ENCODE measurements around the gene ZBTB20. TPM values are rescaled to one million over a fixed set of nuclear protein-coding genes. Genes with fewer than 3 reads are reported as not detected.

Gene ZBTB20
- total RNA-seq, 1 experiment from 2014 or later, result 25.9 TPM

DNA sequence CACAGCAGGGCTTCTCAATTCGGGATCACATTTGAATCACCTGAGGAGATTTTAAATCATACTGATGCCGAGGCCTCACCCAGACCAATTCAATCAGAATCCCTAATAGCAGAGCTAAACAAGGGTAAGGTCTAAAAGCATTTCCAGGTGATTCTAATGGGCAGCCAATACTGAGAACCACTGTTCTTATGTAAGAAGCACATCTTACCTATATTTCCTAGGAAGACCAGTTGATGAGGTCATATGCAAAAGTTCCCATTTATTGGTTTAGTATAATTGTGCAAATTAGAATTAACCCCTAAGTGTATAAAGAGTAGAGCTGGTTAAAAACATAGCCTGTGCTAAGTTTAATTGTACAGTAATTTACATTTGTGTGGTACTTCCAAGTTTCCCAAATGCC lies 851.1 kb downstream of the ZBTB20 start:
- no peak for DNase-seq (ENCODE audit: low read depth)

DNA sequence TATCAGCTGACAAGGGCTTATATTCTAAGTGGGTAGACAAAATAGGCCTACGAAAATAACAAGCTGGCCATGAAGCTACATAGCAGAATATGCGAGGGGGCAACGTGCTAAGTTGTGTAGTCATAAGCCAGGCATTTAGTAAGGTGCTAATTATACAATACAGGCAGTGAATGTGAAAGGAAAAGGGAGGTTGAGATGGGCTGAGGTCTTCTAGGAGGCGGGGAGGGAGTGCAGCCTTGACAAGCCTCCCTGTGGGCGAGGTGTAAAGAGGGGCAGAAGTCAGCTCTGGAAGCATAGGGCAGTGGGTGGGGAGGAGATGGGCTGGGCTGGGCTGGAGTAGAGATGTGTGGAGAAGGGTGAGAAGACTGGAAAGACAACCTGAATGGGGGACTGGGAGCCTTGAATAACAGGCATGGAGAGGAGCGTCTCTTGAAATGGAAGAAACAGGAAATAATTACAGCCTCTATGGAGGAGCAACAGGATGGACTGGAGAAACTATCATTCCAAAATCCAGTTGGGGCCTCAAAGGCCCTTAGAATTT lies 852.1 kb downstream of the ZBTB20 start:
- no peak for DNase-seq (ENCODE audit: low read depth)

DNA sequence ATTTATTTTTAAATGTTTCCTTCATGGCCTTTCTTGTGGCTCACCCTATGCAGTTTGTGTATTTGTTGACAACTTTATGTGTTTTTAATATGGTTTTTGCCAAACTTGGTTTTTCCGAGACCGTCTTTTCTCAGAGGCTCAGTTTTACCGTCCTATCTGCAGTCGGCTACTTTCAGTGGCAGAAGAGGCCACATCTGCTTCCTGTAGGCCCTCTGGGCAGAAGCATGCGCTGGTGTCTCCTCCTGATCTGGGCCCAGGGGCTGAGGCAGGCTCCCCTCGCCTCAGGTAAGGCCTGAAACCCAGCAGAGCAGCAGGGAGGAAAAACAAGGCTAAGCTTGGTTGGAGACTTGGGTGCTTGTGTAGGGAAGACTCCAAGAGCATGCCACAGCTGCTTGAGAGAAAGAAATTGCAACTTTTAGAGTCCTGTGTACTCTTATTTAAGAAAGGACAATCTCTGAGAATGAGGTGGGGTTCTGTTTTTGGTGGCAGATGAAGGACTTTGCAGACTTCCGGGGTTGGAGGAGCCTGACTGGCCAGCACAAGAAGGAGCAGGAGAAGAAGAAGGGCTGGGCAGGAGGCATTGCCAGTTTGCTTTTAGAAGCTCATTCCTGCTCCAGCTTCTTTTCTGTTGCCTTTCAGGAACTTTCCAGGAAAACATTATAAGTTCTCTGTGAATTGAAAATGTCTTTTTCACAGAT lies 853.1 kb downstream of the ZBTB20 start, which contains the start of gene TIGIT:
Gene TIGIT, plus strand, starts transcription at position 191 of the 698 bp plus-strand sequence. Its CDS starts 34 bp downstream, at position 225.
- DNase-seq (ENCODE audit: low read depth), result no peak

DNA sequence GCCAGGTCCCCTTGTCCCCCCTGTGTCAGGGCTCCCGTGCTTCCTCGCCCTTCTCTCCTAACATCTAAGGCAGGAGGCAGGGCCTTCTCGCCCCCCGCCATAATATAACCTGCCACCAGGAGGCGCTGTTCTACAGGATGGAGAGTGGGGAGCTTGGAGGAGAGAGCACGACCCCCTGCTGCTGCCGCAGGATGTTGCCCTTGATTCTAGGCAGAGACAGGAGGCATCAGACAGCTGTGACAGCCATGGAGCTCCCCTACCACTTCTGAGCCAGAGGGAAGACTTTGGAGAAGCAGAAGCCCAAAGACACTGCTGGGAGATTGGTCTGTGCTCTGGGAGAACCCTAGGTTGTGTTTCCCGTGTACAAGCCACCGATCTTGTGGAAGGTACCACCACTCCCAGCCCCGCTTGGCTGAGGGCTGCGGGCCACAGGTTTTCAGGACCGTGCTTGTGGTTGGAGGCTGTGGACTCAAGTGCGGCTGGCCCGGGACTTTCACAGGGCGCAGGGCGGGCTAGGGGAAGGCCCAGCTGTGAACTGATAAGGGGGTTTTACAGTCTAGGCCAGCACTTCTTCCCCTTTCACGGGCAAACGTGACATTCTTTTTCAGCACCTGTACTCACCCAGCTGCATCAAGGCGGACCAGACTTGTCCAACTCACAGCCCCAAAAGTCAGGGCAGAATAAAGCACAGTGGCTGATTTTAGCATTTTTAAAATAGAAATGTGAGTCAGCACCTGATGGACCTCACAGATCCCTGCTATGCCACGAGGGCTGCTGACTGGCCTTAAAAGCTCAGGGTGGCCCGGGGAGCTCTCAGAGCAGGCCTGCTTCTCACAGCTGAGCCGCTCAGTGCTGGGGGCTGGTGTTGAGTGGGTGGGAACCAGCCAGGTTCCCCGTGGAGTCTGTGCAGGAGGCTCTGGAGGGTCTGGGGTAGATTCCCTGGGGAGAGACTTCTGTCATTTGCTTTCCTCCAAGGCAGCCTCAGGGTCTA lies 855.9 kb downstream of the ZBTB20 start:
- DNase-seq (ENCODE audit: low read depth), result peak; percentile 50

DNA sequence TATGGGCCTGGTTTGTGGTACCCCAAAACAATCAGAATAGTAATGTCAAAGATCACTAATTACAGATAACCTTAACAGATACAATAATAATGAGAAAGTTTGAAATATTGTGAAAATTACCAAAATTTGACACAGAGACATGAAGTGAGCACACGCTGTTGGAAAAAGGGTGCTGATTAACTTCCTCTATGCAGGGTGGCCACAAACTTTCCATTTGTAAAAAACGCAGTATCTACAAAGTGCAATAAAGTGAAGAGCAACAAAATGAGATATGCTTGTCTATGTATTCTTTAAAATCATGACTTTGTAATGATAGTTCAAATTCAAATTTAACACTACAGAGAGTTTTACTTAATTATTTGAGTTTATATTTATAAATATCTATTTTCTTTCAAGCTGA lies 860.8 kb downstream of the ZBTB20 start:
- no peak for DNase-seq (ENCODE audit: low read depth)

DNA sequence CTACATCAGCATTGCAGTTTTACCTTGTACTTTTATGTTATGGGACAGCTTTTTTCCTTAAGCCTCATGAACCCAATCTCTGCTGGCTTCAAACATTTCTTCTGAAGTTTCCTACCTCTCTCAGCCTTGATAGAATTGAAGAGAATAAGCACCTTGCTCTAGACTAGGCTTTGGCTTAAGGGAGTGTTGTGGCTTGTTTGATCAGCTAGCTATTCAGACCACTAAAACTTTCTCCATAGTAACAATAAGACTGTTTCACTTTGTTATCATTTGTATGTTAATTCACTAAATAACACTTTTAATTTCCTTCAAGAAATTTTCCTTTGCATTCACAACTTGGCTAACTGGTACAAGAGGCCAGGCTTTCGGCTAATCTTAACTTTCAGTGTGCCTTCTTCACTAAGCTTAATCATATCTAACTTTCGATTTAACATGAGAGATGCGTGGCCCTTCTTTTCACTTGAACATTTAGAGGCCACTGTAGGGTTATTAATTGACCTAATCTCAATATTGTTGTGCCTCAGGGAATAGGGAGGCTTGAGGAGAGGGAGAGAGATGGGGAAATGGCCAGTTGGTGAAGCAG lies 861.3 kb downstream of the ZBTB20 start:
- DNase-seq (ENCODE audit: low read depth), result no peak

DNA sequence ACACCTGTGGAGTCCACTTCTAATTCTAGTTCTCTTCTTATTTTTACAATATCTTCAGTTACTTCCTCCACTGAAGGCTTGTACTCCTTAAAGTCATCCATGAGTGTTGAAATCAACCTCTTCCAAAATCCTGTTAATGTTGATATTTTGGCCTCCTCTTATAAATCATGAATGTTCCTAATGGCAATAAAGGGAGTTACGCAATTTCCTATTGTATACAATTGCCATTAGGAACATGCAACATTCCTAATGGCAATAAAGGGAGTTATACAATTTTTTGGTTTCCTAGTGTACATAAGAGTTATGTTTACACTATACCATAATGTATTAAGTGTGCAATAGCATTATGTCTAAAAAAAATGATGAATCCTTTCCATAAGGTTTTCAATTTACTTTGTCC lies 862.4 kb downstream of the ZBTB20 start:
- no peak for DNase-seq (ENCODE audit: low read depth)
